Brain microvascular endothelial cell (primary cell): ENCODE data around the gene ZNF423.

Source experiments
- DNase-seq: peaks from one replicate; pipeline ENCODE4 v3.0.0-alpha.2; 2020
- H3K27ac ChIP-seq: fragments of 250-450 bp; sonication (Bioruptor Pico); 2 replicates; pipeline ENCODE4 v1.5.1; 2020; ENCODE audit warnings: mild to moderate bottlenecking, moderate library complexity
- H3K27me3 ChIP-seq: fragments of 250-450 bp; sonication (Bioruptor Pico); replicated peaks from 2 replicates; pipeline ENCODE4 v1.5.1; 2020; ENCODE audit warnings: mild to moderate bottlenecking
- H3K36me3 ChIP-seq: fragments of 250-450 bp; sonication (Bioruptor Pico); replicated peaks from 2 replicates; pipeline ENCODE4 v1.5.1; 2020; ENCODE audit warnings: mild to moderate bottlenecking
- H3K4me3 ChIP-seq: 2 replicates; pipeline ENCODE4 v1.5.1; 2011; ENCODE audit warnings: low read depth, mild to moderate bottlenecking, control low read depth, low read length, moderate library complexity
- CTCF ChIP-seq: IDR thresholded peaks from 2 replicates; pipeline ENCODE4 v1.5.1; 2011; ENCODE audit warnings: low read depth, mild to moderate bottlenecking, moderate library complexity, low read length, control low read depth, inconsistent platforms; ENCODE audit errors: missing control alignments
- in situ Hi-C: cut with HindIII; loops from 2 replicates; pipeline ENCODE4 v1.10.0; 2017; ENCODE audit warnings: low sequenced_read_pairs, low pct_ligation_motif_present

ZNF423 gene

GRCh38 chr16:49453021-49453420, 402.9 kb downstream of the ZNF423 start:
- Histone ChIP-seq H3K27ac (no peak overlapping the region), H3K27me3 (no peaks in the 10 kb centered on the region), H3K36me3 (no peaks in the 10 kb centered on the region), H3K4me3 (no peak overlapping the region)
- no peak for TF ChIP-seq CTCF
- in situ Hi-C loops, result no loop called here
- no peak for DNase-seq

- Histone ChIP-seq H3K4me3 (no peak overlapping the region), H3K27ac (no peak overlapping the region), H3K27me3 (no peaks in the 10 kb centered on the region), H3K36me3 (no peaks in the 10 kb centered on the region)
- DNase-seq, result no peak
- in situ Hi-C loops, result no loop called here
- no peak for TF ChIP-seq CTCF
These were observed 403.3 kb downstream of the ZNF423 start for GRCh38 chr16:49452578-49452977.

- Histone ChIP-seq H3K4me3 (no peak overlapping the region), H3K27ac (no peak overlapping the region), H3K27me3 (no peaks in the 10 kb centered on the region), H3K36me3 (no peaks in the 10 kb centered on the region)
- no peak for DNase-seq
- in situ Hi-C loops, result no loop called here
- TF ChIP-seq CTCF, result no peak
These were observed 403.8 kb downstream of the ZNF423 start for GRCh38 chr16:49452108-49452507.

GRCh38 chr16:49446805-49447204, 409.1 kb downstream of the ZNF423 start:
- H3K4me3 ChIP-seq, result no peak overlapping the region
- H3K36me3 ChIP-seq, result no peaks in the 10 kb centered on the region
- H3K27me3 ChIP-seq, result no peaks in the 10 kb centered on the region
- no peak for TF ChIP-seq CTCF
- H3K27ac ChIP-seq, result no peak overlapping the region
- DNase-seq, result no peak
- in situ Hi-C loops, result no loop called here

- no peak for TF ChIP-seq CTCF
- H3K4me3 ChIP-seq, result no peak overlapping the region
- no peak for DNase-seq
- H3K36me3 ChIP-seq, result no peaks in the 10 kb centered on the region
- H3K27me3 ChIP-seq, result peaks cover 2% of the 10 kb centered on the region
- in situ Hi-C loops, result no loop called here
- H3K27ac ChIP-seq, result no peak overlapping the region
These were observed 412.3 kb downstream of the ZNF423 start for GRCh38 chr16:49443576-49443975.

GRCh38 chr16:49442805-49443204, 413.1 kb downstream of the ZNF423 start:
- H3K36me3 ChIP-seq, result no peaks in the 10 kb centered on the region
- no peak overlapping the region for H3K27ac ChIP-seq
- H3K27me3 ChIP-seq, result peaks cover 2% of the 10 kb centered on the region
- in situ Hi-C loops, result no loop called here
- no peak for TF ChIP-seq CTCF
- DNase-seq, result no peak
- H3K4me3 ChIP-seq, result no peak overlapping the region
